ENCODE data around the gene UBE2G2.

The UBE2G2 gene

GRCh38 chr21:44812640-44813039 is 11.0 kb upstream of the UBE2G2 start:
- CTCF ChIA-PET: interaction anchor here (0.9 to 3.6 kb wide), 3 partner anchors 8 to 19 kb away, joined by 3 to 14 read pairs (median 4); partner anchors contain the start of gene UBE2G2
- TF ChIP-seq, protein P1, sequence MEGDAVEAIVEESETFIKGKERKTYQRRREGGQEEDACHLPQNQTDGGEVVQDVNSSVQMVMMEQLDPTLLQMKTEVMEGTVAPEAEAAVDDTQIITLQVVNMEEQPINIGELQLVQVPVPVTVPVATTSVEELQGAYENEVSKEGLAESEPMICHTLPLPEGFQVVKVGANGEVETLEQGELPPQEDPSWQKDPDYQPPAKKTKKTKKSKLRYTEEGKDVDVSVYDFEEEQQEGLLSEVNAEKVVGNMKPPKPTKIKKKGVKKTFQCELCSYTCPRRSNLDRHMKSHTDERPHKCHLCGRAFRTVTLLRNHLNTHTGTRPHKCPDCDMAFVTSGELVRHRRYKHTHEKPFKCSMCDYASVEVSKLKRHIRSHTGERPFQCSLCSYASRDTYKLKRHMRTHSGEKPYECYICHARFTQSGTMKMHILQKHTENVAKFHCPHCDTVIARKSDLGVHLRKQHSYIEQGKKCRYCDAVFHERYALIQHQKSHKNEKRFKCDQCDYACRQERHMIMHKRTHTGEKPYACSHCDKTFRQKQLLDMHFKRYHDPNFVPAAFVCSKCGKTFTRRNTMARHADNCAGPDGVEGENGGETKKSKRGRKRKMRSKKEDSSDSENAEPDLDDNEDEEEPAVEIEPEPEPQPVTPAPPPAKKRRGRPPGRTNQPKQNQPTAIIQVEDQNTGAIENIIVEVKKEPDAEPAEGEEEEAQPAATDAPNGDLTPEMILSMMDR (IDR thresholded peaks at IDR 0.05; ENCODE audit: control extremely low read depth, extremely low read depth, low read depth, missing control alignments): no peak
- DNase-seq (ENCODE audit: extremely low spot score): no peak
- POLR2A ChIA-PET: no interaction called here

DNA sequence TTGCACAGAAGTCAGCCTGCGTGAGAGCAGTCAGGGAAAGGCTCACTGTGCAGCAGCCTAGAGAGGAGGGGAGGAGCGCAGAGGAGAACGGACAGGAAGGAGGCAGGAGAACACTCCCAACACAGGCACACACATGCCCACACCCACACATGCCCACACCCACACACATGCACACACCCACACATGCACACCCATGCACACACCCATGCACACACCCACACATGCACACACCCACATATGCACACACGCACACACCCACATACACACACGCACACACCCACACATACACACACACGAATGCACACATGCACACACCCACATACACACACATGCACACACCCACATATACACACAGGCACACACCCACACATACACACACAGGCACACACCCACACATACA is 9.2 kb upstream of the UBE2G2 start:
- POLR2A ChIA-PET: no interaction called here
- CTCF ChIA-PET: no interaction called here
- no peak for DNase-seq (ENCODE audit: extremely low spot score)

GRCh38 chr21:44805859-44806258 is 4.2 kb upstream of the UBE2G2 start:
- TF ChIP-seq, protein P1 (IDR thresholded peaks at IDR 0.05; ENCODE audit: control extremely low read depth, extremely low read depth, low read depth, missing control alignments): no peak
- DNase-seq (ENCODE audit: extremely low spot score): no peak
- ChIA-PET POLR2A (no interaction called here), CTCF (interaction anchor here (7.2 kb wide), 1 partner anchor 13 kb away, joined by 38 read pairs; no protein-coding TSS in a partner anchor)

More for the DNA sequence above, 9.2 kb upstream of the UBE2G2 start:
- TF ChIP-seq, protein P1 (IDR thresholded peaks at IDR 0.05; ENCODE audit: control extremely low read depth, extremely low read depth, low read depth, missing control alignments): no peak

DNA sequence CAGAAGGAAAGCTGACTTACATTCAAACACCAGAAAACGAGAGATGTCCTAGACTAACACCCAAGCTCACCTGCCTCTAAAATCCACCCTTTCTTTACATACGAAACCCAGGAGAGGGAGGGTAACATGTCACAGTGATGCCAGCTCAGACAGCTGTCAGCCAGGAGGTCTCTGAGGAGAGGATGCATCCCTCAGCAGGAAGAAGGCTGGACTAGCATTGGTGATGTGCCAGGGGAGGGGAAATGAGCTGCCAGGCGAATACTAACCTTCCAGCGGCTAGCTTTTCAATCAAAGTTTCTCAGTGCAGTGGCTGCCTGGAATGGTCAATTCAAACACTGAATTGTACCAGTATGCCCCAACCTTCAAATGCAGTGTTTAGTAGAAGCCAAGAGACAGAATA is 3.6 kb upstream of the UBE2G2 start:
- TF ChIP-seq, protein P1 (IDR thresholded peaks at IDR 0.05; ENCODE audit: control extremely low read depth, extremely low read depth, low read depth, missing control alignments): no peak
- POLR2A ChIA-PET: no interaction called here
- CTCF ChIA-PET: interaction anchor here (2.4 to 7.2 kb wide), 2 partner anchors 9 to 12 kb away, joined by 14 to 38 read pairs; no protein-coding TSS in a partner anchor
- no peak for DNase-seq (ENCODE audit: extremely low spot score)

- CTCF ChIA-PET: interaction anchor here (2.4 to 7.2 kb wide), 2 partner anchors 9 to 11 kb away, joined by 14 to 38 read pairs; no protein-coding TSS in a partner anchor
These were observed 3.1 kb upstream of the UBE2G2 start for GRCh38 chr21:44804762-44805161.

DNA sequence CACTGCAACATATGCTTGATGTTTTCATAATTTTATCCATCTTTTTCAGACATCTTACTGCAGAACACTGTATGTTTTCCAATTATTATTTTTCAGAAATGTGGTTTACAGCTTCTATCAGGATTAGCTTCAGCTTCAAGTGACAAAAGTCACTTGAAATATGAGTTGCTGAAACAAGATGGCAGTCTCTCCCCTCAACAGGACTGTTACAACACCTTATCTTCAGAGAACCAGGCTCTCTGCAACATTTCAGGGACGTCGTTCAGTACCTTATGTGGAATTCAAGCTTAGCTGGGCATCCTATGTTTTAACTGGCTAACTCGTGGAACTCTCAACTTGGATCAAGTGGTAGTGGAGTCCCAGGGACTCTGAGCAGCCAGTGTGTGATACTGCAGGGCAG is 2.0 kb upstream of the UBE2G2 start:
- no peak for DNase-seq (ENCODE audit: extremely low spot score)
- ChIA-PET CTCF (interaction anchor here (1.3 to 7.2 kb wide), 5 partner anchors 10 to 146 kb away, joined by 3 to 38 read pairs (median 4); partner anchors contain the start of gene SUMO3), POLR2A (no interaction called here)
- TF ChIP-seq, protein P1 (IDR thresholded peaks at IDR 0.05; ENCODE audit: control extremely low read depth, extremely low read depth, low read depth, missing control alignments): no peak

More at GRCh38 chr21:44804762-44805161, 3.1 kb upstream of the UBE2G2 start:
- TF ChIP-seq, protein P1 (IDR thresholded peaks at IDR 0.05; ENCODE audit: control extremely low read depth, extremely low read depth, low read depth, missing control alignments): no peak
- POLR2A ChIA-PET: no interaction called here
- no peak for DNase-seq (ENCODE audit: extremely low spot score)

Data from GM10248 (cell line).